GM19035 (cell line): Measurements from ENCODE around the gene GARIN1A.

ENCODE experiments used
- ATAC-seq: cut with Tn5 transposase; IDR thresholded peaks from one replicate; pipeline ENCODE4 v1.9.1; 2021; ENCODE audit not compliant: unreplicated experiment

Gene GARIN1A

GRCh38 chr7:128710481-128710880, 38.4 kb downstream of the GARIN1A start:
- ATAC-seq, result no peak

- no peak for ATAC-seq
These were observed 41.7 kb downstream of the GARIN1A start for GRCh38 chr7:128713794-128714193.

- ATAC-seq, result no peak
These were observed 42.8 kb downstream of the GARIN1A start for GRCh38 chr7:128714701-128715495.

DNA sequence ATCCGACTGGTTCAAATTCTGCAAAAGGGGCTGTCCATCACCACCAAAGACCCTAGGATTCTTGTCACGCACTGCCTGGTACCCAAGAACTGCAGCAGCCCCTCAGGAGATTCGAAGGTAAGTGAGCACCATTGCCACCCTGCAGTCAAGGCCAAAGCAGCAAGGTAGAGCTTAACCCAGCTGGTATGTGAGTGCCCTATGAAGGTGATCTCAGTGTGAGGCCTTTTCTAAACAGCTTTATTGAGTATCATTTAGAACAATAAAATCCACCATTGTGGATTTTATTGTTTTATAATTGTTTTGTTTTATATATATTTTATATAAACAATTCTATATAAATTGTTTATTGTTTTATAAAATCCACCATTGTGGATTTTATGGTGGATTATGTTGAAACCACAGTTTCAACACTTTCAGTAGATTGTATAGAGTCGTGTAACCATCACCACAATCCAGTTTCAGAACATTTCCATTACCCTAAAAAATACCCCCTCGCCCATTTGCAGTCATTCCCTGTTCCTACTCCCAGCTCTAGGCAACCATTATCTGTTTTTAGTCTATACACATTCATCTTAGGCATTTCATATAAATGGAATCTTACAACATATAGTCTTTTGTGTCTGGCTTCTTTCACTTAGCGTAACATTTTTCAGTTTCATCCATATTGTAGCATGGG, 47.0 kb downstream of the GARIN1A start:
- ATAC-seq, result no peak

- no peak for ATAC-seq
These were observed 49.3 kb downstream of the GARIN1A start for GRCh38 chr7:128721376-128721775.
